ENCODE measurements around the gene SEC23IP. TPM values are rescaled to one million over a fixed set of nuclear protein-coding genes. Genes with fewer than 3 reads are reported as not detected.

Gene SEC23IP
- total RNA-seq, 1 donor from 2014 or later: 59.0 TPM

DNA sequence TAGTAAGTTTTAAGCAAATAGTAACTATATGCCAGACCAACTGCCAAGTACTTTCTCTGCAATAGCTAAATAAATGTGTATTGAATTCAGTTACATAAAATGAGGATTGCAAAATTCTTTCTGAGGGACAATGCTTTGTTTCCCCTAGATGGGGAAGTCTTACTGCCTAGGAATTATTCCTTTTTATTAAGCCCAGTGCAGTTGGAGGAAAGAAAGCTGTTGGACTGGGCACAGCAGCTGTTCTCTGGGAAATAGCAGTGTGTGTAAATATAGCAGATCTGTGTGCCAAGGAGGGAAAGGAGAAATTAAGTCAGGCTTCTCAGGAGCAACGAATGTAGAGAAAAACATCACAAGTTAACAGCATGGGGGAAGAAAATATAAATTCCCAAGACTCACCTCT lies 77.1 kb downstream of the SEC23IP start:
- TF ChIP-seq, protein P1, sequence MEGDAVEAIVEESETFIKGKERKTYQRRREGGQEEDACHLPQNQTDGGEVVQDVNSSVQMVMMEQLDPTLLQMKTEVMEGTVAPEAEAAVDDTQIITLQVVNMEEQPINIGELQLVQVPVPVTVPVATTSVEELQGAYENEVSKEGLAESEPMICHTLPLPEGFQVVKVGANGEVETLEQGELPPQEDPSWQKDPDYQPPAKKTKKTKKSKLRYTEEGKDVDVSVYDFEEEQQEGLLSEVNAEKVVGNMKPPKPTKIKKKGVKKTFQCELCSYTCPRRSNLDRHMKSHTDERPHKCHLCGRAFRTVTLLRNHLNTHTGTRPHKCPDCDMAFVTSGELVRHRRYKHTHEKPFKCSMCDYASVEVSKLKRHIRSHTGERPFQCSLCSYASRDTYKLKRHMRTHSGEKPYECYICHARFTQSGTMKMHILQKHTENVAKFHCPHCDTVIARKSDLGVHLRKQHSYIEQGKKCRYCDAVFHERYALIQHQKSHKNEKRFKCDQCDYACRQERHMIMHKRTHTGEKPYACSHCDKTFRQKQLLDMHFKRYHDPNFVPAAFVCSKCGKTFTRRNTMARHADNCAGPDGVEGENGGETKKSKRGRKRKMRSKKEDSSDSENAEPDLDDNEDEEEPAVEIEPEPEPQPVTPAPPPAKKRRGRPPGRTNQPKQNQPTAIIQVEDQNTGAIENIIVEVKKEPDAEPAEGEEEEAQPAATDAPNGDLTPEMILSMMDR (IDR thresholded peaks at IDR 0.05; ENCODE audit: unreplicated experiment): no peak
- peaks cover 18% of the 10 kb centered on the region for H3K9me3 Mint-ChIP-seq
- H3K27ac Mint-ChIP-seq: no peak overlapping the region
- DNase-seq (ENCODE audit: low spot score in 2 of 2, unreplicated experiment in 2 of 2): no peak
- H3K27me3 Mint-ChIP-seq (ENCODE audit: low read depth): no peaks in the 10 kb centered on the region
- no peaks in the 10 kb centered on the region for H3K36me3 Mint-ChIP-seq
- no peak overlapping the region for H3K4me3 Mint-ChIP-seq
- H3K4me1 Mint-ChIP-seq: no peaks in the 10 kb centered on the region

DNA sequence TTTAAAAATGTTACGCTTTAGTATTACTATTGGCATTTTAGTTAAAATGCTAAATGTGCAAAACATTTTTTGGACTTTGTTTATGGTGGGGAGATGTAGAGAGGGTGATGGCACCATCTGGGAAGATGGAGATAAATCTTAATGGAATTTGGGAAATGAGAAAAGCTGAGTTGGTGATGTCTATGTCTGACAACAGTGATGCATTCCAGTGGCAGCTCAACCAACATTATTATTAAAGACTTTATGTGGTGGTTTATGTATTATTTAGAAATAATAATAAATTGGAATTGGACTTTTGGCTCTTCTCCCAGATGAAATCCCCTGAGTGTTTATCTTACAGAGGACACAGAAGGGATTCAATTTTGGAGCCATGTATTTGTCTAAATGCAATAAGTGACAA lies 77.6 kb downstream of the SEC23IP start:
- Mint-ChIP-seq H3K4me1 (no peaks in the 10 kb centered on the region), H3K27me3 (ENCODE audit: low read depth) (no peaks in the 10 kb centered on the region), H3K27ac (no peak overlapping the region), H3K4me3 (no peak overlapping the region), H3K9me3 (peaks cover 18% of the 10 kb centered on the region), H3K36me3 (no peaks in the 10 kb centered on the region)
- no peak for DNase-seq (ENCODE audit: low spot score in 2 of 2, unreplicated experiment in 2 of 2)
- TF ChIP-seq, protein P1 (IDR thresholded peaks at IDR 0.05; ENCODE audit: unreplicated experiment): no peak

DNA sequence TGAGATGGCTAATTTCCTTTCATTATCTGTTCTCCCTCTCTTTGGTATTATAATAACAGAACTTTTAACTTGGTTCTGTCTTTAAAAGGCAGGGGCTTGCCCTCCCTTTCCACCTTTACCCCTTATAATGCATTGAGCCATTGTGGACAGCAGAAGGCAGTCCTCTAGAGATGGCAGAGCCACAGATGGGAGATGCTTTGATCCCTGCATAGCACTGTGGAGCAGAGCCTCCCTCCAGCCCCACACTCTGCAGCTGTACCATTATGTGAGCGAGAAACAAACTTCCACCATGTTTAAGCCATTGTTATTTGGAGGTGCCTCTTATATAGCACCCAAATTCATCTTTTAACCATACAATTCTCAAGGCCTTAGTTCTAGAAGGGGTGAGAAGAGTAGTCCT lies 78.4 kb downstream of the SEC23IP start:
- no peak overlapping the region for H3K27ac Mint-ChIP-seq
- no peaks in the 10 kb centered on the region for H3K27me3 Mint-ChIP-seq (ENCODE audit: low read depth)
- no peak overlapping the region for H3K4me3 Mint-ChIP-seq
- H3K4me1 Mint-ChIP-seq: no peaks in the 10 kb centered on the region
- no peak for DNase-seq (ENCODE audit: low spot score in 2 of 2, unreplicated experiment in 2 of 2)
- H3K36me3 Mint-ChIP-seq: no peaks in the 10 kb centered on the region
- TF ChIP-seq, protein P1 (IDR thresholded peaks at IDR 0.05; ENCODE audit: unreplicated experiment): no peak
- peaks cover 18% of the 10 kb centered on the region for H3K9me3 Mint-ChIP-seq

DNA sequence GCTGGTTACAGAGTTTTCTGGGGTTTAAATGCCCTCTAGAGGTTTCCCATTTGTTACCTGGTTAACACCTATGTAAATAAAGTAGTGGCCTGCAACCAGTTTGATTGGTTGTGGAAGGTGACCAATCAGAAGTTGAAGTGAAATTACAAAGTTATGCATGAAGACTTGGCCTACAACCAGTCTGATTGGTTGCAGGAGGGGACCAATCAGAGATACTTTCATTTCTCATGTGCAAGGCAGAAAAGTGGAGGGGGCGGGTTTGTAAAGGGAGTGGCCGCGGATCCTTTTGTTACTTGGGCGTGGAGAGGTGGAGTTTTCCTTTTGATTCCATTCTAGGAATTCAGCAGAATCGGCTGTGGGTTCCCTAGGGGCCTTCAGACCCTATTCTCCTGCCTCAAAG lies 80.8 kb downstream of the SEC23IP start:
- H3K9me3 Mint-ChIP-seq: no peaks in the 10 kb centered on the region

DNA sequence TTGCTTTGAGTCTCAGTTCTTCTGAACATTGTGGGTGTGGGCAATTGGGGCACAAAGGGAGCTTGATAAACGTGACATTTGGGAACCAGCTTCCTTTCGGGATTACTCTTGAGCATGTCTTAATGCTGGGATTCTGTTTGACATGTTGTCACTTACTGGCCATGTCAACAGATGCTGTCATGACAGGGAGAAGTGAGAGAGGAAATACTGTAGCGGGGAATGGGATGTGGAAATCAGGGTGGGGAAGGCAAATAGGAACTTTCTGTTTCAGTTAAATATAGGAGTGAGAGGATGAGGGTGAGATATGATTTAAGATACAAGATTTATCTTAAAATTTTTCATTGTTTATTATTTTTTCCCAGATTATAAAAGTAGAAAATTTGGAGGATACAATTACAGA lies 83.9 kb downstream of the SEC23IP start:
- H3K27ac Mint-ChIP-seq: no peak overlapping the region
- no peaks in the 10 kb centered on the region for H3K4me1 Mint-ChIP-seq

More for the DNA sequence above, 80.8 kb downstream of the SEC23IP start:
- Mint-ChIP-seq H3K27ac (no peak overlapping the region), H3K4me1 (no peaks in the 10 kb centered on the region), H3K4me3 (no peak overlapping the region), H3K27me3 (ENCODE audit: low read depth) (peaks cover 3% of the 10 kb centered on the region), H3K36me3 (no peaks in the 10 kb centered on the region)
- TF ChIP-seq, protein P1 (IDR thresholded peaks at IDR 0.05; ENCODE audit: unreplicated experiment): no peak
- DNase-seq (ENCODE audit: low spot score in 2 of 2, unreplicated experiment in 2 of 2): no peak

More for the DNA sequence above, 83.9 kb downstream of the SEC23IP start:
- TF ChIP-seq, protein P1 (IDR thresholded peaks at IDR 0.05; ENCODE audit: unreplicated experiment): no peak
- Mint-ChIP-seq H3K9me3 (no peaks in the 10 kb centered on the region), H3K27me3 (ENCODE audit: low read depth) (peaks cover 7% of the 10 kb centered on the region), H3K4me3 (no peak overlapping the region), H3K36me3 (no peaks in the 10 kb centered on the region)
- DNase-seq (ENCODE audit: low spot score in 2 of 2, unreplicated experiment in 2 of 2): no peak
